Liver (tissue), 9 donors: ENCODE results near the gene SLC18A3. TPM values are rescaled to one million over a fixed set of nuclear protein-coding genes. Genes with fewer than 3 reads are reported as not detected.

Source experiments
- DNase-seq: peaks from one replicate; pipeline ENCODE4 v3.0.0-alpha.2; 2017; ENCODE audit warnings: low spot score
- H3K27ac ChIP-seq, 2 donors: one replicate each; pipeline ENCODE4 v1.7.0; 2013; ENCODE audit warnings: inconsistent platforms in 2 of 2, low read length in 2 of 2, control low read depth in 1 of 2, low read depth in 1 of 2, mild to moderate bottlenecking in 1 of 2
- H3K27me3 ChIP-seq, 4 donors: one replicate each; pipeline versions ENCODE4 v1.6.1 to v1.7.0; 2013; ENCODE audit warnings: low read length in 3 of 4, inconsistent platforms in 1 of 4, mild to moderate bottlenecking in 1 of 4, moderate library complexity in 1 of 4; ENCODE audit not compliant: control insufficient read depth in 4 of 4, insufficient read depth in 4 of 4
- H3K36me3 ChIP-seq, 4 donors: one replicate each; pipeline versions ENCODE4 v1.6.1 to v1.7.0; 2013; ENCODE audit warnings: low read length in 3 of 4, mild to moderate bottlenecking in 3 of 4, low read depth in 1 of 4, moderate library complexity in 1 of 4; ENCODE audit not compliant: control insufficient read depth in 4 of 4, insufficient read depth in 3 of 4
- H3K4me1 ChIP-seq, 4 donors: one replicate each; pipeline versions ENCODE4 v1.6.1 to v1.7.0; 2013; ENCODE audit warnings: low read length in 3 of 4, mild to moderate bottlenecking in 3 of 4, moderate library complexity in 1 of 4; ENCODE audit not compliant: control insufficient read depth in 4 of 4, insufficient read depth in 4 of 4
- H3K4me3 ChIP-seq, 3 donors: one replicate each; pipeline versions ENCODE4 v1.6.1 to v1.7.0; 2013; ENCODE audit warnings: low read length in 3 of 3, control low read depth in 1 of 3, low read depth in 1 of 3, mild to moderate bottlenecking in 1 of 3
- H3K9ac ChIP-seq, 2 donors: one replicate each; pipeline ENCODE4 v1.7.0; 2013; ENCODE audit warnings: low read length in 2 of 2, mild to moderate bottlenecking in 2 of 2, moderate library complexity in 2 of 2, control low read depth in 1 of 2, low read depth in 1 of 2
- H3K9me3 ChIP-seq, 4 donors: one replicate each; pipeline versions ENCODE4 v1.6.1 to v1.7.0; 2013; ENCODE audit warnings: low read length in 3 of 4; ENCODE audit not compliant: control insufficient read depth in 4 of 4
- EGR1 ChIP-seq, 2 donors: IDR thresholded peaks; 2 replicates each; pipeline ENCODE4 v1.6.1; 2016 to 2018; ENCODE audit warnings: antibody characterized with exemption in 2 of 2, low read depth in 2 of 2
- FOXA1 ChIP-seq: IDR thresholded peaks from 2 replicates; pipeline ENCODE4 v1.6.1; 2016; ENCODE audit warnings: antibody characterized with exemption
- FOXA2 ChIP-seq: IDR thresholded peaks from 2 replicates; pipeline ENCODE4 v1.6.1; 2016; ENCODE audit warnings: antibody characterized with exemption
- GABPA ChIP-seq, 2 donors: IDR thresholded peaks in 1 of 2; conservative IDR thresholded peaks in 1 of 2; 2 replicates each; pipeline ENCODE4 v1.6.1; 2016; ENCODE audit warnings: antibody characterized with exemption in 2 of 2, mild to moderate bottlenecking in 1 of 2, moderate library complexity in 1 of 2
- HNF4A ChIP-seq, 2 donors: conservative IDR thresholded peaks; 2 replicates each; pipeline ENCODE4 v1.6.1; 2016; ENCODE audit warnings: antibody characterized with exemption in 2 of 2, mild to moderate bottlenecking in 2 of 2
- HNF4G ChIP-seq: IDR thresholded peaks from 2 replicates; pipeline ENCODE4 v1.6.1; 2016; ENCODE audit warnings: antibody characterized with exemption
- JUND ChIP-seq, 2 donors: IDR thresholded peaks; 2 replicates each; pipeline ENCODE4 v1.6.1; 2016; ENCODE audit warnings: antibody characterized with exemption in 2 of 2
- NR2F2 ChIP-seq: IDR thresholded peaks from 2 replicates; pipeline ENCODE4 v1.6.1; 2016; ENCODE audit warnings: antibody characterized with exemption
- RAD21 ChIP-seq, 2 donors: IDR thresholded peaks; 2 replicates each; pipeline ENCODE4 v1.6.1; 2016; ENCODE audit warnings: antibody characterized with exemption in 2 of 2, mild to moderate bottlenecking in 2 of 2
- RXRA ChIP-seq, 2 donors: IDR thresholded peaks; 2 replicates each; pipeline ENCODE4 v1.6.1; 2017 to 2018; ENCODE audit warnings: antibody characterized with exemption in 2 of 2, mild to moderate bottlenecking in 1 of 2
- SP1 ChIP-seq: IDR thresholded peaks from 2 replicates; pipeline ENCODE4 v1.6.1; 2018; ENCODE audit warnings: antibody characterized with exemption, mild to moderate bottlenecking
- TAF1 ChIP-seq: conservative IDR thresholded peaks from 2 replicates; pipeline ENCODE4 v1.6.1; 2016; ENCODE audit warnings: antibody characterized with exemption, mild to moderate bottlenecking
- ZBTB33 ChIP-seq: IDR thresholded peaks from 2 replicates; pipeline ENCODE4 v1.6.1; 2016; ENCODE audit warnings: antibody characterized with exemption
- WGBS: extraction: QIAGEN DNeasy Blood & Tissue Kit; methylation state at CpG from one replicate; pipeline ENCODE4 v1.1.7; 2013; 5-methylcytosine and 5-hydroxymethylcytosine counted together
- polyA plus RNA-seq, 2 donors: library from polyadenylated mRNA; stranded (reverse) in 1 of 2; unstranded in 1 of 2; fragments of 200-250 nt in 1 of 2; fragments of >200 nt in 1 of 2; fragmentation: Nextera tagmentation in 1 of 2; extraction: Ambion mirVana in 1 of 2; gene quantifications; one replicate each; pipeline versions ENCODE4 v1.2.1 to v1.2.3, GENCODE V29; 2013 to 2015
- total RNA-seq, 2 donors: library from RNA; depleted of rRNA; stranded (reverse); fragments of >200 nt; gene quantifications; one replicate each; pipeline ENCODE4 v1.2.3, GENCODE V29; 2014
- TF ChIP-seq, protein P1 (sequence below): IDR thresholded peaks from 2 replicates; pipeline ENCODE4 v1.6.1; 2016; ENCODE audit warnings: antibody characterized with exemption
- TF ChIP-seq, protein P2 (sequence below): IDR thresholded peaks from 2 replicates; pipeline ENCODE4 v1.6.1; 2016; ENCODE audit warnings: antibody characterized with exemption, mild to moderate bottlenecking
- TF ChIP-seq, protein P3 (sequence below): IDR thresholded peaks from 2 replicates; pipeline ENCODE4 v1.6.1; 2016; ENCODE audit warnings: antibody characterized with exemption
- TF ChIP-seq, protein P4 (sequence below): fragments of 150-350 bp; IDR thresholded peaks from 2 replicates; pipeline ENCODE4 v1.5.1; 2017; ENCODE audit warnings: improper control_type of control experiment, low read depth, low read length; ENCODE audit not compliant: missing input control
- donor health status: healthy.
- donor health status: healthy.
- donor health status: healthy.
- donor health status: healthy.
- donor health status: healthy.

Gene SLC18A3
- total and polyA plus RNA-seq, 4 donors, result not detected

- 89% methylated on average over 8 of the region's 8 CpGs for WGBS
- no peak overlapping the region for H3K27ac ChIP-seq
- H3K4me1 ChIP-seq, result no peaks in the 10 kb centered on the region
- H3K9ac ChIP-seq, result no peak overlapping the region
- peaks cover 0 to 3% (median 0%) of the 10 kb centered on the region in 4 donors for H3K27me3 ChIP-seq
- H3K36me3 ChIP-seq, result no peaks in the 10 kb centered on the region
- H3K9me3 ChIP-seq, result no peaks in the 10 kb centered on the region
- TF ChIP-seq EGR1 (IDR thresholded peaks at IDR 0.05; ENCODE audit: low read depth in 2 of 2) (no peak), FOXA1 (no peak), SP1 (no peak), ZBTB33 (no peak), HNF4A (conservative IDR thresholded peaks at IDR 0.05) (no peak), FOXA2 (no peak), RAD21 (IDR thresholded peaks at IDR 0.05) (no peak), RXRA (IDR thresholded peaks at IDR 0.05) (no peak), JUND (IDR thresholded peaks at IDR 0.05) (no peak), HNF4G (no peak), TAF1 (no peak), NR2F2 (no peak), GABPA (IDR thresholded peaks at IDR 0.05 in 1 of 2, conservative IDR thresholded peaks at IDR 0.05 in 1 of 2) (no peak)
- TF ChIP-seq, protein P1, sequence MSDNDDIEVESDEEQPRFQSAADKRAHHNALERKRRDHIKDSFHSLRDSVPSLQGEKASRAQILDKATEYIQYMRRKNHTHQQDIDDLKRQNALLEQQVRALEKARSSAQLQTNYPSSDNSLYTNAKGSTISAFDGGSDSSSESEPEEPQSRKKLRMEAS, result no peak
- TF ChIP-seq, protein P2, sequence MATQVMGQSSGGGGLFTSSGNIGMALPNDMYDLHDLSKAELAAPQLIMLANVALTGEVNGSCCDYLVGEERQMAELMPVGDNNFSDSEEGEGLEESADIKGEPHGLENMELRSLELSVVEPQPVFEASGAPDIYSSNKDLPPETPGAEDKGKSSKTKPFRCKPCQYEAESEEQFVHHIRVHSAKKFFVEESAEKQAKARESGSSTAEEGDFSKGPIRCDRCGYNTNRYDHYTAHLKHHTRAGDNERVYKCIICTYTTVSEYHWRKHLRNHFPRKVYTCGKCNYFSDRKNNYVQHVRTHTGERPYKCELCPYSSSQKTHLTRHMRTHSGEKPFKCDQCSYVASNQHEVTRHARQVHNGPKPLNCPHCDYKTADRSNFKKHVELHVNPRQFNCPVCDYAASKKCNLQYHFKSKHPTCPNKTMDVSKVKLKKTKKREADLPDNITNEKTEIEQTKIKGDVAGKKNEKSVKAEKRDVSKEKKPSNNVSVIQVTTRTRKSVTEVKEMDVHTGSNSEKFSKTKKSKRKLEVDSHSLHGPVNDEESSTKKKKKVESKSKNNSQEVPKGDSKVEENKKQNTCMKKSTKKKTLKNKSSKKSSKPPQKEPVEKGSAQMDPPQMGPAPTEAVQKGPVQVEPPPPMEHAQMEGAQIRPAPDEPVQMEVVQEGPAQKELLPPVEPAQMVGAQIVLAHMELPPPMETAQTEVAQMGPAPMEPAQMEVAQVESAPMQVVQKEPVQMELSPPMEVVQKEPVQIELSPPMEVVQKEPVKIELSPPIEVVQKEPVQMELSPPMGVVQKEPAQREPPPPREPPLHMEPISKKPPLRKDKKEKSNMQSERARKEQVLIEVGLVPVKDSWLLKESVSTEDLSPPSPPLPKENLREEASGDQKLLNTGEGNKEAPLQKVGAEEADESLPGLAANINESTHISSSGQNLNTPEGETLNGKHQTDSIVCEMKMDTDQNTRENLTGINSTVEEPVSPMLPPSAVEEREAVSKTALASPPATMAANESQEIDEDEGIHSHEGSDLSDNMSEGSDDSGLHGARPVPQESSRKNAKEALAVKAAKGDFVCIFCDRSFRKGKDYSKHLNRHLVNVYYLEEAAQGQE, result no peak
- TF ChIP-seq, protein P3, sequence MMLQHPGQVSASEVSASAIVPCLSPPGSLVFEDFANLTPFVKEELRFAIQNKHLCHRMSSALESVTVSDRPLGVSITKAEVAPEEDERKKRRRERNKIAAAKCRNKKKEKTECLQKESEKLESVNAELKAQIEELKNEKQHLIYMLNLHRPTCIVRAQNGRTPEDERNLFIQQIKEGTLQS, result no peak
- TF ChIP-seq, protein P4, sequence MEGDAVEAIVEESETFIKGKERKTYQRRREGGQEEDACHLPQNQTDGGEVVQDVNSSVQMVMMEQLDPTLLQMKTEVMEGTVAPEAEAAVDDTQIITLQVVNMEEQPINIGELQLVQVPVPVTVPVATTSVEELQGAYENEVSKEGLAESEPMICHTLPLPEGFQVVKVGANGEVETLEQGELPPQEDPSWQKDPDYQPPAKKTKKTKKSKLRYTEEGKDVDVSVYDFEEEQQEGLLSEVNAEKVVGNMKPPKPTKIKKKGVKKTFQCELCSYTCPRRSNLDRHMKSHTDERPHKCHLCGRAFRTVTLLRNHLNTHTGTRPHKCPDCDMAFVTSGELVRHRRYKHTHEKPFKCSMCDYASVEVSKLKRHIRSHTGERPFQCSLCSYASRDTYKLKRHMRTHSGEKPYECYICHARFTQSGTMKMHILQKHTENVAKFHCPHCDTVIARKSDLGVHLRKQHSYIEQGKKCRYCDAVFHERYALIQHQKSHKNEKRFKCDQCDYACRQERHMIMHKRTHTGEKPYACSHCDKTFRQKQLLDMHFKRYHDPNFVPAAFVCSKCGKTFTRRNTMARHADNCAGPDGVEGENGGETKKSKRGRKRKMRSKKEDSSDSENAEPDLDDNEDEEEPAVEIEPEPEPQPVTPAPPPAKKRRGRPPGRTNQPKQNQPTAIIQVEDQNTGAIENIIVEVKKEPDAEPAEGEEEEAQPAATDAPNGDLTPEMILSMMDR, result no peak
- no peak overlapping the region for H3K4me3 ChIP-seq
- DNase-seq, result no peak
Measured at GRCh38 chr10:49628599-49628998, 18.5 kb downstream of the SLC18A3 start.
